Measurements from ENCODE around the gene SLC6A4. TPM values are rescaled to one million over a fixed set of nuclear protein-coding genes. Genes with fewer than 3 reads are reported as not detected.

Gene SLC6A4
- total RNA-seq, 1 donor from 2014 or later = not detected

- Mint-ChIP-seq H3K9me3 (no peaks in the 10 kb centered on the region), H3K27me3 (ENCODE audit: low read depth) (no peaks in the 10 kb centered on the region), H3K27ac (ENCODE audit: unreplicated experiment) (no peak overlapping the region), H3K4me1 (no peaks in the 10 kb centered on the region), H3K36me3 (ENCODE audit: low read depth) (peaks cover 6% of the 10 kb centered on the region), H3K4me3 (no peak overlapping the region)
- no peak for DNase-seq (ENCODE audit: low read depth, low spot score)
- no peak for TF ChIP-seq CTCF (conservative IDR thresholded peaks at IDR 0.05)
Observed at GRCh38 chr17:30165960-30166359, 69.5 kb downstream of the SLC6A4 start.

GRCh38 chr17:30165147-30165546, 70.3 kb downstream of the SLC6A4 start:
- TF ChIP-seq CTCF (conservative IDR thresholded peaks at IDR 0.05) = no peak
- Mint-ChIP-seq H3K36me3 (ENCODE audit: low read depth) (peaks cover 13% of the 10 kb centered on the region), H3K4me3 (no peak overlapping the region), H3K4me1 (no peaks in the 10 kb centered on the region), H3K27me3 (ENCODE audit: low read depth) (no peaks in the 10 kb centered on the region), H3K9me3 (peaks cover 6% of the 10 kb centered on the region), H3K27ac (ENCODE audit: unreplicated experiment) (no peak overlapping the region)
- DNase-seq (ENCODE audit: low read depth, low spot score) = no peak

GRCh38 chr17:30164531-30164930, 71.0 kb downstream of the SLC6A4 start:
- H3K4me3 Mint-ChIP-seq = no peak overlapping the region
- peaks cover 19% of the 10 kb centered on the region for H3K36me3 Mint-ChIP-seq (ENCODE audit: low read depth)
- H3K9me3 Mint-ChIP-seq = peaks cover 11% of the 10 kb centered on the region
- H3K4me1 Mint-ChIP-seq = no peaks in the 10 kb centered on the region
- no peak for DNase-seq (ENCODE audit: low read depth, low spot score)
- no peaks in the 10 kb centered on the region for H3K27me3 Mint-ChIP-seq (ENCODE audit: low read depth)
- no peak overlapping the region for H3K27ac Mint-ChIP-seq (ENCODE audit: unreplicated experiment)
- TF ChIP-seq CTCF (conservative IDR thresholded peaks at IDR 0.05) = no peak

DNA sequence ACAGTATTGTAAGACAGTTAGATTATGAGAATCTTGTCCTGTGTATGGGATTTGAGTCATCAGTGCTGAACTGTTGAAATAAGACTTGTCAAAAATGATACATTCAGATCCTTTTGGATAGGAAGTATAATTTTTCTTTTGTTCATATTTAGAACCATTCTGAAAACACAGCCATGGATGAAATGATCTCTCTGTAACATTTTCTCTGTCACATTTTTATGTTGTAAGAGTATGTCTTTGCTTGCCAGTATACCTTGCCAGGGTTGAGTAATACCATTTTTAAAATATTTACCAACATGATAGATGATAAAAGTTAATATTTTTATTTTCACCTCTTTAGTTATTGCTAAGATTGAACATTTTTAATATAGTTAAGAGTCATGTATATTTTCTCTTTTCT, 73.9 kb downstream of the SLC6A4 start:
- DNase-seq (ENCODE audit: low read depth, low spot score) = no peak
- Mint-ChIP-seq H3K4me1 (no peaks in the 10 kb centered on the region), H3K9me3 (peaks cover 18% of the 10 kb centered on the region), H3K27ac (ENCODE audit: unreplicated experiment) (no peak overlapping the region), H3K27me3 (ENCODE audit: low read depth) (no peaks in the 10 kb centered on the region), H3K4me3 (no peak overlapping the region), H3K36me3 (ENCODE audit: low read depth) (peaks cover 42% of the 10 kb centered on the region)
- TF ChIP-seq CTCF (conservative IDR thresholded peaks at IDR 0.05) = no peak

- Mint-ChIP-seq H3K27me3 (ENCODE audit: low read depth) (no peaks in the 10 kb centered on the region), H3K4me3 (no peak overlapping the region), H3K27ac (ENCODE audit: unreplicated experiment) (peak overlapping the region; percentile 2), H3K4me1 (no peaks in the 10 kb centered on the region), H3K36me3 (ENCODE audit: low read depth) (peaks cover 42% of the 10 kb centered on the region), H3K9me3 (peaks cover 18% of the 10 kb centered on the region)
- DNase-seq (ENCODE audit: low read depth, low spot score) = no peak
- TF ChIP-seq CTCF (conservative IDR thresholded peaks at IDR 0.05) = no peak
Observed at GRCh38 chr17:30160419-30161172, 74.9 kb downstream of the SLC6A4 start.
